Parathyroid adenoma (tissue), 2 donors: ENCODE data around the gene HRH2.

Experiments used
- H2AFZ ChIP-seq: fragments of 300-600 bp; sonication (generic); one replicate; pipeline ENCODE4 v1.7.0; 2017; ENCODE audit warnings: antibody characterized with exemption, mild to moderate bottlenecking
- H3K27ac ChIP-seq: fragments of 300-600 bp; sonication (generic); one replicate; pipeline ENCODE4 v1.7.0; 2017
- H3K27me3 ChIP-seq: fragments of 300-600 bp; sonication (generic); one replicate; pipeline ENCODE4 v1.7.0; 2017; ENCODE audit warnings: low read length; ENCODE audit not compliant: control insufficient read depth, insufficient read depth
- H3K36me3 ChIP-seq: fragments of 300-600 bp; sonication (generic); one replicate; pipeline ENCODE4 v1.7.0; 2017; ENCODE audit warnings: low read length; ENCODE audit not compliant: control insufficient read depth, insufficient read depth
- H3K4me1 ChIP-seq: fragments of 300-600 bp; sonication (generic); one replicate; pipeline ENCODE4 v1.7.0; 2017; ENCODE audit warnings: control low read depth
- H3K4me2 ChIP-seq: fragments of 300-600 bp; sonication (generic); one replicate; pipeline ENCODE4 v1.7.0; 2017; ENCODE audit warnings: low read length
- H3K4me3 ChIP-seq: fragments of 300-600 bp; sonication (generic); one replicate; pipeline ENCODE4 v1.7.0; 2017; ENCODE audit warnings: low read depth, low read length
- H3K79me2 ChIP-seq: fragments of 300-600 bp; sonication (generic); one replicate; pipeline ENCODE4 v1.7.0; 2017; ENCODE audit warnings: control low read depth
- H3K9ac ChIP-seq: fragments of 300-600 bp; sonication (generic); one replicate; pipeline ENCODE4 v1.7.0; 2017; ENCODE audit warnings: mild to moderate bottlenecking
- H3K9me3 ChIP-seq: fragments of 300-600 bp; sonication (generic); one replicate; pipeline ENCODE4 v1.7.0; 2017; ENCODE audit warnings: low read length; ENCODE audit not compliant: control insufficient read depth
- TF ChIP-seq, protein P1 (sequence below): fragments of 300-600 bp; sonication (generic); IDR thresholded peaks from one replicate; pipeline ENCODE4 v1.7.0; 2017; ENCODE audit warnings: antibody characterized with exemption, mild to moderate bottlenecking
- donor health status: primary hyperparathyroidism.

HRH2 gene

DNA sequence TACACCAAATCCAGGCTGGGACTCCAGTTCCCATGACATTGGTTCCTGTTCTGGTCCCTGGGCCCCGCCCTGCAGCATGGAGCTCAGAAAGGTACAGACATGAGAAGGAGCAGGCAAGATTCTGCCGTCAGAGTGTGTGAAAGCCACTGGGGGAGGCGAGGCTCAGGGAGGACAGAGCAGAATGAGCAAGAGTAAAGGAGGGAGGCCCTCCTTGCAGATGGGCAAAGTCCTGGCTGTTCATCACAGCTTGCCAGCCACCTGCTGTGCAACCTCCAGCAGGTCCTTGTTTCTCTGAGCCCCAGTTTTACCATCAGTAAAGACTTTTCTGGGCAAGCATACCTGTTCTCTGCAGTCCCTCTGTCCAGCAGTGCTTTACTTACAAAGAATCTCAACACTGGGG is 73.3 kb downstream of the HRH2 start:
- Histone ChIP-seq H3K4me3 (no peak overlapping the region), H3K27ac (no peak overlapping the region), H2AFZ (no peak overlapping the region), H3K9ac (no peak overlapping the region), H3K36me3 (no peaks in the 10 kb centered on the region), H3K9me3 (no peaks in the 10 kb centered on the region), H3K27me3 (no peaks in the 10 kb centered on the region), H3K4me2 (no peak overlapping the region), H3K4me1 (peaks cover 4% of the 10 kb centered on the region), H3K79me2 (no peaks in the 10 kb centered on the region)
- TF ChIP-seq, protein P1, sequence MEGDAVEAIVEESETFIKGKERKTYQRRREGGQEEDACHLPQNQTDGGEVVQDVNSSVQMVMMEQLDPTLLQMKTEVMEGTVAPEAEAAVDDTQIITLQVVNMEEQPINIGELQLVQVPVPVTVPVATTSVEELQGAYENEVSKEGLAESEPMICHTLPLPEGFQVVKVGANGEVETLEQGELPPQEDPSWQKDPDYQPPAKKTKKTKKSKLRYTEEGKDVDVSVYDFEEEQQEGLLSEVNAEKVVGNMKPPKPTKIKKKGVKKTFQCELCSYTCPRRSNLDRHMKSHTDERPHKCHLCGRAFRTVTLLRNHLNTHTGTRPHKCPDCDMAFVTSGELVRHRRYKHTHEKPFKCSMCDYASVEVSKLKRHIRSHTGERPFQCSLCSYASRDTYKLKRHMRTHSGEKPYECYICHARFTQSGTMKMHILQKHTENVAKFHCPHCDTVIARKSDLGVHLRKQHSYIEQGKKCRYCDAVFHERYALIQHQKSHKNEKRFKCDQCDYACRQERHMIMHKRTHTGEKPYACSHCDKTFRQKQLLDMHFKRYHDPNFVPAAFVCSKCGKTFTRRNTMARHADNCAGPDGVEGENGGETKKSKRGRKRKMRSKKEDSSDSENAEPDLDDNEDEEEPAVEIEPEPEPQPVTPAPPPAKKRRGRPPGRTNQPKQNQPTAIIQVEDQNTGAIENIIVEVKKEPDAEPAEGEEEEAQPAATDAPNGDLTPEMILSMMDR: no peak

DNA sequence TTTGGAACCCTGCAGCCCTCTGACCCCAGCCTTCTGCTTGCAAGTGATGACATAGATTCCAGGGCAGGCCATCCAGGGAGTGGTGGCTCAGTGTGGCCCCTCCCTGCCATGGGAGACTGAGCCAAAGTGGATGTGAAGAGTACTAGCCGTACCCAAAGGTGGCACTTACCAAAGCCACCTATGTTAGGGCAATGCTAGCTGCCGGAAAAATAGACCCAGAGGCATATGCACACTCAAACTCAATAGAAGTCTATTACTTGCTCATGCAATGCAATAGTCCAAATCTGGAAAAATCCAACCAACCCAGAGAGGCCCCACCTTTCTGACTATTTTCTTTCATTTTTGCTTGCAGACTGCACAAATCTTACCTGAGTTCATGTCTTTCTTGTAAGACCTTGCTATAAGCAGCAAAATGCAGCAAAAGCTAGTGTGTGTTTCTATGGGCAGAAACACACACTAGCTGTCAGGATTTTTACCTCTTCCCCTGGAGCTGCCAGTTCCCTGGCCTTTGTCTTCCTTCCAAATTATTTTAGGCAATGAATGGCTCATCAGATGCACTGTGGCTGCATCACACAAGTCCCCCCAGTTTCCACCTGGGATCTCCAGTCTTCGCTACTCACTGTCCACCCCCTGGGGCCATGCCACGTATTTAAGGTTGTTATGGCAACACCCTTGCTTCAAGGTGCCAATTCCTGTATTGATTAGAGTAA is 74.0 kb downstream of the HRH2 start:
- TF ChIP-seq, protein P1: no peak
- no peak overlapping the region for H2AFZ ChIP-seq

DNA sequence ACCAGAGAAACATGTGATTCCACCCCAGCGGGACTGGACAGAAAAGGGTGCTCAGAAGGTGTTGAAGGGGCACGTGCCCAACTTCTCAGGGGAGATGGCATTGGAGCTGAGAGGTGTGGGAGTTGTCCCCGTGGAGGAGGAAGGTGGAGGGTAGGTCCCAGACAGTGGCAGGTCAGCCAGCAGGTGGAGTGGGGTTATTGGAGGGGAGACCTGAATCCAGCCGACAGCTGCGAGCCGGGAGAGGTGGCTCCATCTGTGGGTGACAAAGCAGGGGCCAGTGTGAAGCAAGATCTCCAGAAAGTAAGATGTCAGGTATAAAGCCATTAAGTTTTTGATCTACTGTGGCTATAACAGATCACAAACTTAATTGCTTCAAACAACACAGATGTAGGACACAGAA is 75.1 kb downstream of the HRH2 start:
- H3K9me3 ChIP-seq: no peaks in the 10 kb centered on the region
- H3K9ac ChIP-seq: no peak overlapping the region
- H3K4me1 ChIP-seq: peaks cover 4% of the 10 kb centered on the region
- H2AFZ ChIP-seq: no peak overlapping the region
- H3K27me3 ChIP-seq: no peaks in the 10 kb centered on the region
- H3K4me2 ChIP-seq: no peak overlapping the region
- TF ChIP-seq, protein P1: no peak
- no peak overlapping the region for H3K27ac ChIP-seq
- H3K79me2 ChIP-seq: no peaks in the 10 kb centered on the region
- H3K36me3 ChIP-seq: no peaks in the 10 kb centered on the region
- H3K4me3 ChIP-seq: no peak overlapping the region

More for the DNA sequence above, 74.0 kb downstream of the HRH2 start:
- H3K27me3 ChIP-seq: no peaks in the 10 kb centered on the region
- no peak overlapping the region for H3K4me3 ChIP-seq
- H3K4me2 ChIP-seq: no peak overlapping the region
- H3K36me3 ChIP-seq: no peaks in the 10 kb centered on the region
- H3K9me3 ChIP-seq: no peaks in the 10 kb centered on the region
- H3K27ac ChIP-seq: no peak overlapping the region
- no peak overlapping the region for H3K9ac ChIP-seq
- peaks cover 4% of the 10 kb centered on the region for H3K4me1 ChIP-seq
- no peaks in the 10 kb centered on the region for H3K79me2 ChIP-seq

DNA sequence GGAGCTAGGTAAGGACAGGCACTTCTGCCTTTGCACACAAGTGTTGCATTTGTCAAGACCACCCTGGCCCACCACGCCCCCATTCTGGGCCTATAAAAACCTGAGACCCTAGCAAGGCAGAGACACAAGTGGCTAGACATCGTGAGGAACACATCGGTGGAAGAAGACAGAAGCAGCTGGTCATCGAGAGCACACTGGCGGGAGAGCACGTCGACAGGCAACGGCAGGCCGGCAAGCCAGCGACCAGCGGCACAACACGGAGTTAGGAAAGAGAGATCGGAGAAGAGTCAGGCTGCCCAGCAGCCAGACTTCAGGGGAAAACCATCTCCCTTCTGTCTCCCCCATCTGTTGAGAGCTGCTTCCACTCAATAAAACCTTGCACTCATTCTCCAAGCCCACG is 76.1 kb downstream of the HRH2 start:
- Histone ChIP-seq H3K9ac (no peak overlapping the region), H2AFZ (no peak overlapping the region), H3K4me1 (peaks cover 4% of the 10 kb centered on the region), H3K27ac (no peak overlapping the region), H3K79me2 (no peaks in the 10 kb centered on the region), H3K36me3 (no peaks in the 10 kb centered on the region), H3K4me2 (no peak overlapping the region), H3K27me3 (no peaks in the 10 kb centered on the region), H3K9me3 (no peaks in the 10 kb centered on the region), H3K4me3 (no peak overlapping the region)
- TF ChIP-seq, protein P1: no peak

DNA sequence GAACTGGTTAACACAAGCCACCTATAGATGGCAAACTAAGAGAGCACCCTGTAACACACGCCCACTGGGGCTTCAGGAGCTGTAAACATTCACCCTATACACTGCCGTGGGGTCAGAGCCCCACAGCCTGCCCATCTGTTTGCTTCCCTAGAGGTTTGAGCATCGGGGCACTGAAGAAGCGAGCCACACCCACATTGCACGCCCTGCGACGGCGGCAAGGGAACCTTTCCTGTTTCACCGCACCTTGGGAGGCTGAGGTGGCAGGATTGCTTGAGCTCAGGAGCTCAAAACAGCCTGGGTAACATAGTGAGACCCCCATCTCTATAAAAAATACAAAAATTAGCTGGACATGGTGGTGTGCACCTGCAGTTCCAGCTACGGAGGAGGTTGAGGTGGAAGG is 76.6 kb downstream of the HRH2 start:
- H3K27ac ChIP-seq: no peak overlapping the region
- TF ChIP-seq, protein P1: no peak
- H3K4me2 ChIP-seq: no peak overlapping the region
- peaks cover 2% of the 10 kb centered on the region for H3K4me1 ChIP-seq
- no peaks in the 10 kb centered on the region for H3K9me3 ChIP-seq
- no peak overlapping the region for H2AFZ ChIP-seq
- H3K27me3 ChIP-seq: no peaks in the 10 kb centered on the region
- no peaks in the 10 kb centered on the region for H3K36me3 ChIP-seq
- H3K79me2 ChIP-seq: no peaks in the 10 kb centered on the region
- no peak overlapping the region for H3K4me3 ChIP-seq
- H3K9ac ChIP-seq: no peak overlapping the region
